Loucy (cell line): ENCODE measurements around the gene TMTC2.

Experiments
- H2AFZ ChIP-seq: fragments of 200-600 bp; sonication (generic); 2 replicates; pipeline ENCODE4 v1.6.0; 2016; ENCODE audit warnings: antibody characterized with exemption, mild to moderate bottlenecking, low read length, moderate library complexity
- H3F3A ChIP-seq: fragments of 200-600 bp; 2 replicates; pipeline ENCODE4 v1.6.0; 2016; ENCODE audit warnings: antibody characterized with exemption, low read depth, mild to moderate bottlenecking
- H3K27me3 ChIP-seq: fragments of 200-600 bp; sonication (generic); 2 replicates; pipeline ENCODE4 v1.6.1; 2014; ENCODE audit warnings: low read length, mild to moderate bottlenecking; ENCODE audit not compliant: insufficient read depth, poor library complexity, severe bottlenecking
- H3K36me3 ChIP-seq: fragments of 200-600 bp; sonication (generic); 2 replicates; pipeline ENCODE4 v1.6.1; 2016; ENCODE audit warnings: low read length; ENCODE audit not compliant: insufficient read depth
- H3K4me1 ChIP-seq: fragments of 200-600 bp; sonication (generic); 2 replicates; pipeline ENCODE4 v1.5.1; 2014; ENCODE audit warnings: low read length, mild to moderate bottlenecking; ENCODE audit not compliant: insufficient read depth, poor library complexity, severe bottlenecking
- H3K4me2 ChIP-seq: fragments of 200-600 bp; sonication (generic); 2 replicates; pipeline ENCODE4 v1.6.0; 2014; ENCODE audit warnings: antibody characterized with exemption, low read length, low read depth, mild to moderate bottlenecking; ENCODE audit not compliant: poor library complexity, severe bottlenecking
- H3K4me3 ChIP-seq: fragments of 200-600 bp; sonication (generic); 2 replicates; pipeline ENCODE4 v1.5.1; 2014; ENCODE audit warnings: low read length, mild to moderate bottlenecking, mixed read lengths; ENCODE audit not compliant: poor library complexity, severe bottlenecking
- H3K79me2 ChIP-seq: fragments of 200-600 bp; sonication (generic); 2 replicates; pipeline ENCODE4 v1.6.1; 2014; ENCODE audit warnings: low read length; ENCODE audit not compliant: insufficient read depth
- H3K9ac ChIP-seq: fragments of 200-600 bp; sonication (generic); 2 replicates; pipeline ENCODE4 v1.6.0; 2014; ENCODE audit warnings: mild to moderate bottlenecking, low read depth, low read length, moderate library complexity; ENCODE audit not compliant: poor library complexity, severe bottlenecking
- H3K9me2 ChIP-seq: fragments of 200-600 bp; sonication (generic); replicated peaks from 2 replicates; pipeline ENCODE4 v1.6.1; 2016; ENCODE audit warnings: low read depth, low read length, mixed read lengths
- H3K9me3 ChIP-seq: fragments of 200-600 bp; sonication (generic); 2 replicates; pipeline ENCODE4 v1.6.1; 2014; ENCODE audit warnings: mild to moderate bottlenecking, antibody characterized with exemption, low read length, low read depth; ENCODE audit not compliant: insufficient read depth
- H4K20me1 ChIP-seq: fragments of 200-600 bp; sonication (generic); 2 replicates; pipeline ENCODE4 v1.6.0; 2014; ENCODE audit warnings: antibody characterized with exemption, low read length, mild to moderate bottlenecking; ENCODE audit not compliant: insufficient read depth, poor library complexity, severe bottlenecking
- CTCF ChIP-seq: fragments of 200-600 bp; sonication (generic); conservative IDR thresholded peaks from 2 replicates; pipeline ENCODE4 v1.5.1; 2014; ENCODE audit warnings: mild to moderate bottlenecking, antibody characterized with exemption, low read length
- EZH2phosphoT487 ChIP-seq: fragments of 200-600 bp; IDR thresholded peaks from 2 replicates; pipeline ENCODE4 v1.6.1; 2018; ENCODE audit warnings: antibody characterized with exemption, mild to moderate bottlenecking, moderate library complexity, borderline replicate concordance

The TMTC2 gene

GRCh38 chr12:82730953-82731459, 44.3 kb downstream of the TMTC2 start:
- no peak overlapping the region for H3K4me3 ChIP-seq
- H4K20me1 ChIP-seq = no peaks in the 10 kb centered on the region
- no peaks in the 10 kb centered on the region for H3F3A ChIP-seq
- no peaks in the 10 kb centered on the region for H3K36me3 ChIP-seq
- no peaks in the 10 kb centered on the region for H3K9me3 ChIP-seq
- H3K4me2 ChIP-seq = no peak overlapping the region
- TF ChIP-seq CTCF (no peak), EZH2phosphoT487 (no peak)
- H3K9ac ChIP-seq = no peak overlapping the region
- no peaks in the 10 kb centered on the region for H3K79me2 ChIP-seq
- H3K9me2 ChIP-seq = no peaks in the 10 kb centered on the region
- H3K27me3 ChIP-seq = no peaks in the 10 kb centered on the region
- H3K4me1 ChIP-seq = no peaks in the 10 kb centered on the region
- H2AFZ ChIP-seq = no peak overlapping the region

GRCh38 chr12:82740129-82741000, 53.7 kb downstream of the TMTC2 start:
- TF ChIP-seq CTCF = no peak
- no peak for TF ChIP-seq EZH2phosphoT487
- H3K9me2 ChIP-seq = no peaks in the 10 kb centered on the region
- H3K27me3 ChIP-seq = no peaks in the 10 kb centered on the region
- no peaks in the 10 kb centered on the region for H3K9me3 ChIP-seq
- H2AFZ ChIP-seq = no peak overlapping the region
- no peak overlapping the region for H3K4me2 ChIP-seq
- no peaks in the 10 kb centered on the region for H3F3A ChIP-seq
- no peak overlapping the region for H3K4me3 ChIP-seq
- H3K9ac ChIP-seq = no peak overlapping the region
- H4K20me1 ChIP-seq = no peaks in the 10 kb centered on the region
- H3K36me3 ChIP-seq = no peaks in the 10 kb centered on the region
- H3K4me1 ChIP-seq = no peaks in the 10 kb centered on the region
- H3K79me2 ChIP-seq = no peaks in the 10 kb centered on the region

GRCh38 chr12:82745063-82745674, 58.5 kb downstream of the TMTC2 start:
- TF ChIP-seq EZH2phosphoT487 = no peak
- TF ChIP-seq CTCF = no peak
- H3K27me3 ChIP-seq = no peaks in the 10 kb centered on the region

More at GRCh38 chr12:82745063-82745674, 58.5 kb downstream of the TMTC2 start:
- H3K79me2 ChIP-seq = no peaks in the 10 kb centered on the region
- H3K36me3 ChIP-seq = no peaks in the 10 kb centered on the region
- no peaks in the 10 kb centered on the region for H3K4me1 ChIP-seq
- H3K9me2 ChIP-seq = no peaks in the 10 kb centered on the region
- H3K9me3 ChIP-seq = no peaks in the 10 kb centered on the region
- no peak overlapping the region for H3K4me2 ChIP-seq
- no peak overlapping the region for H3K9ac ChIP-seq
- H4K20me1 ChIP-seq = no peaks in the 10 kb centered on the region
- H3K4me3 ChIP-seq = no peak overlapping the region
- no peaks in the 10 kb centered on the region for H3F3A ChIP-seq
- no peak overlapping the region for H2AFZ ChIP-seq
